GM19468 (cell line): ENCODE measurements around the gene EHD1.

ENCODE experiments used
- ATAC-seq: cut with Tn5 transposase; IDR thresholded peaks from one replicate; pipeline ENCODE4 v1.9.1; 2021; ENCODE audit warnings: mild to moderate bottlenecking, moderate library complexity, moderate number of reproducible peaks; ENCODE audit not compliant: unreplicated experiment; ENCODE audit errors: extremely low read depth

The EHD1 gene

DNA sequence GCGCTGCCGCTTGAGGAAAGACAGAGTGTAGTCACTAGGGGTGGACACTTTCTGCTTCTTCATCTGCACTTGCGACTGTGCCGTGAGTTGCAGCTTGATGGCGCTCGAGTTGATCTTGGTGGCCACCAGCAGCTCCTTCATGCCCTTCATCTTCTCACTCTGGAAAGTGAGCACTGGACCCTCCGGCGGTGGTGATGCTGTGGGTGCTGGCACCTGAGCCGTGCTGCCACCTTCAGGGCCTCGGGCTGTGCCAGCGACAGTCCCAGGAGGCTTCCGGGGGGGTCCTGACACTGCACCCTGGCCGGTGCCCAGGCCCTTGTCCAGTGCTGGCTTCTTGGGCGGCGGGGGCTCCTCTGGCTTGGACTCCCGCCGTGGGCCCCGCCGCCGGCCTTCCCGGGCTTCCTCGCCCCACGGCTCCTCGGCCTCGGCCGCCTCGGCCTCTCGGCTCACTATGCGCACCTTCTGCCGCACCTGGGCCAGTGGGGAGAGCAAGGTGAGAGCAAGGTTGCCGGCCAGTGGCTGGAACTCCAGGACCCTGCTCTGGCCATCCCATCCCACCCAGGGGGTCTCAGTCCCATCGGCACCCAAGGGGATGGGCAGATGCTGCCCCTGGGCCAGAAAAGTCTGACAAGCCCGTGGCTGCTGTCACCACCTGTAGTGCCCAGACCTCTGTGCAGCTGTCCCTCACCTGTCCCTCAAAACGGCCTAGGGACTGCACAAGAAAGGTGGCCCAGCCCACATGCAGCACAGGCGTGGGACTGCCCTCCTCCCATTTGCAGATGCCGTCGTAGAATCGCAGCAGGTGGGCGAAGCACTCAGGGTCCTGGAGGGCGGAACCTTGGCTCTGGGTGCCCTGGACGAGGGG, 73.8 kb downstream of the EHD1 start:
- no peak for ATAC-seq

GRCh38 chr11:64803846-64804345, 74.5 kb downstream of the EHD1 start:
- no peak for ATAC-seq

DNA sequence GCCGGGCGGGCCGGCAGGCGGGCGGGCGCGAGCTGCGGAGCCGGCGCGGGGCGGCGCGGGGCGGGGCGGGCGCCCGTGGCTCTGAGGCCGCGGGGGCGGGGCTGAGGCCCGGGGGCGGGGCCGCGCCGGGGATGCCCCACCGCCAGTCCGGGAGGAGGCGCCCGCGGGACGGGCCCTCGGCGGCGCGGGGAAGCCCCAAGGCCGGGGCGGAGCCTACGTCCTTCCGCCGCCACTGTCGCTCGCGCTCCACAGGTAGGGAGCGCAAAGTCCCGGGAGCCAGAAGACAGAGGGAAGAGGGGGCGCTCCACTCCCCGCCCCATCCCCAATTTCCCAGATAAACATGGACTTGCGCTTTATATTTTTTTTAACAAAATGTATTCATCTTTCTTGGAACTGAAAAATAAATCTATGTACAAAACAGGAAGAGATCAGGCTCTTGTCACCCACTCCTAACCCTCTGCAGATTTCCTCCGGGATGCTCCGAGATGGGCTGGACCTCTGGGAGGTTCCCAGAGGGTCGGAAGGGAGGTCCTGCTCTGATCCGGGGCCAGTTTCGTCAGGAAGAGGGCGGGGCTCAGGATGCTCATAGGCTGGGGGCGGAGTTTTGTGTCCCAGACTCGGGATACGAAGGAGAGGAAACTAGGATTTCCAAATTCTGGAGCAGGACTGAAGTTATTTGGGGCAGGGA, 75.1 kb downstream of the EHD1 start, which contains the start of gene MAP4K2:
Gene MAP4K2, minus strand, starts transcription at position 57 of the 688 bp plus-strand sequence. CDS start 65 bp downstream, outside the sequence.
- no peak for ATAC-seq

DNA sequence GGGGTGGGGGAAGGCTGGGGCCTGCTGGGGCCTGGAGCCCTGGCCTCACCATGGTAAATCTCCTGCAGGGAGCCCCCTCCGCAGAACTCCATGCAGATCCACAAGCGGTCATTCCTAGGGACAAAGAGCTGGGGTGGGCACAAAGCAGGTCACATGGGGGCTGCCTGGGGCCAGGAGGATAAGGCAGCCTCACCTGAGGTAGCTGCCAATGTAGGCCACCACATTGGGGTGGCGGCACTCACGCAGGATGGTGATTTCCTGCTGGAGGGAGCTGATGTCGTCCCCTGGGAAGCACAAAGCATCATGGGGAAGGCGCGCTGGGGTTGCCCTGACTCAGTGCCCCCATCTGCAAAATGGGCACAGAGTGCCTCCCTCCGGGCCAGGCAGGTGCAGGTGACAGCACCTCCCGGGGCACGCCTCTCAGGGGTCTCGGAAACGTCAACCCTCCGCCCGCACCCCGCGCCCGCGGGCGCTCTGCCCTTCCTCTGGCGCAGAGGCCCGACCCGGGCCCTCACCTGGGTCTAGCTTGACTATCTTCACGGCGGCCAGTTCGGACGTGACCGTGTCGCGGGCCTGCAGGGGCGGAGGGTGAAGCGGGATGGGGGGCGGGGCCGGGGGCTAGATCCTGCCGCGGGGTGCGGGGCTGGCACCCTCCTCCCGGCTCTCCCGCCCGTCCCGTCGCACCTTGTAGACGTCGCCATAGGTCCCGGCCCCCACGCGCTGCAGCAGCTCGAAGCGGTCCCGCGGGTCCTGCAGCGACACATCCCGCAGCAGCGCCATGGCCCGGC, 75.9 kb downstream of the EHD1 start:
- no peak for ATAC-seq
